Gastrocnemius medialis (tissue), 4 donors: Measurements from ENCODE around the gene HNRNPA1. TPM values are rescaled to one million over a fixed set of nuclear protein-coding genes. Genes with fewer than 3 reads are reported as not detected.
"Not testable (repeated sequence)": the region's sequence is repeated elsewhere in the genome, so short reads cannot be mapped to it uniquely, and the experiment has no call there.

ENCODE experiments used
- ATAC-seq, 2 donors: fragments of 150-250 bp; one replicate each; pipeline ENCODE4 v1.9.1; 2016
- DNase-seq, 2 donors: peaks; one replicate each; pipeline ENCODE4 v3.0.0-alpha.2; 2019
- H3K27ac ChIP-seq, 4 donors: fragments of 200-600 bp; sonication (generic); 1 replicate in 1 of 4; 2 replicates in 3 of 4; pipeline ENCODE4 v1.5.1; 2016 to 2018; ENCODE audit warnings: mild to moderate bottlenecking in 2 of 4, moderate library complexity in 1 of 4
- H3K27me3 ChIP-seq, 3 donors: fragments of 200-600 bp; sonication (generic) in 2 of 3; 1 replicate in 1 of 3; 2 replicates in 2 of 3; pipeline versions ENCODE4 v1.5.1 to v1.6.0; 2016 to 2019; ENCODE audit warnings: mild to moderate bottlenecking in 1 of 3, moderate library complexity in 1 of 3
- H3K36me3 ChIP-seq, 2 donors: fragments of 200-600 bp; sonication (generic) in 1 of 2; one replicate each; pipeline ENCODE4 v1.5.1; 2017 to 2018
- H3K4me1 ChIP-seq, 2 donors: fragments of 200-600 bp; sonication (generic) in 1 of 2; one replicate each; pipeline ENCODE4 v1.5.1; 2016 to 2017; ENCODE audit warnings: mild to moderate bottlenecking in 2 of 2
- H3K4me3 ChIP-seq, 4 donors: fragments of 200-600 bp; sonication (generic) in 3 of 4; 1 replicate in 1 of 4; 2 replicates in 3 of 4; pipeline ENCODE4 v1.5.1; 2016 to 2019; ENCODE audit warnings: mild to moderate bottlenecking in 2 of 4
- H3K9me3 ChIP-seq, 3 donors: fragments of 200-600 bp; sonication (generic) in 2 of 3; 1 replicate in 1 of 3; 2 replicates in 2 of 3; pipeline ENCODE4 v1.5.1; 2016 to 2019
- CTCF ChIP-seq, 5 experiments: fragments of 450-650 bp in 3 of 5; fragments of 200-600 bp in 2 of 5; sonication (generic) in 2 of 5; IDR thresholded peaks in 4 of 5; conservative IDR thresholded peaks in 1 of 5; 1 replicate in 4 of 5; 2 replicates in 1 of 5; pipeline ENCODE4 v1.5.1; 2016 to 2019; ENCODE audit warnings: antibody characterized with exemption in 5 of 5, mild to moderate bottlenecking in 3 of 5, moderate library complexity in 3 of 5
- POLR2A ChIP-seq, 2 donors: fragments of 450-650 bp; IDR thresholded peaks; one replicate each; pipeline ENCODE4 v1.6.1; 2017; ENCODE audit warnings: antibody characterized with exemption in 2 of 2, mild to moderate bottlenecking in 2 of 2, moderate library complexity in 2 of 2
- in situ Hi-C, 4 donors: fragments of 200-750 bp; cut with MboI; loops; one replicate each; pipeline versions ENCODE4 v1.15.0 to v1.8.0; 2017; ENCODE audit warnings: low sequenced_read_pairs in 4 of 4
- intact Hi-C: fragments of 100-400 bp; cut with DNase I; formaldehyde crosslinking; loops from one replicate; pipeline ENCODE4 v1.15.1; 2023; ENCODE audit warnings: low total_unique reads
- total RNA-seq, 4 donors: library from RNA; depleted of rRNA; stranded (reverse); fragments of >200 nt; gene quantifications; one replicate each; pipeline versions ENCODE4 v1.1.0 to v1.2.3, GENCODE V29; 2016

The HNRNPA1 gene
- total RNA-seq, result 100 to 1,000 TPM; 146 to 412 (median 186) TPM

- peak; percentile 86 to 89 for ATAC-seq
- DNase-seq, result peak; percentile 99
- Histone ChIP-seq H3K4me3 (peak within 1 kb of the TSS; percentile 74 to 95 (median 81)), H3K4me1 (peaks cover 58 to 60% of the 10 kb centered on the region in 2 donors), H3K9me3 (no peaks in the 10 kb centered on the region), H3K27me3 (no peaks in the 10 kb centered on the region), H3K36me3 (peaks cover 0 to 39% of the 10 kb centered on the region in 2 donors), H3K27ac (peak within 1 kb of the TSS; percentile 93 to 98 (median 96))
- in situ Hi-C loops (no loop called here), intact Hi-C loops (loop anchor here (2.0 to 10.0 kb wide), 6 partner anchors 44 to 1424 kb away; partner anchors contain the start of genes CALCOCO1, COPZ1, HOXC10 and ITGA7)
- TF ChIP-seq CTCF (IDR thresholded peaks at IDR 0.05 in 4 of 5, conservative IDR thresholded peaks at IDR 0.05 in 1 of 5) (no peak), POLR2A (IDR thresholded peaks at IDR 0.05) (peak; percentile 99)
These were observed at the start of gene HNRNPA1 for GRCh38 chr12:54280468-54281260. HNRNPA1 (plus strand) TSS chr12:54280726; CDS start chr12:54280808, 82 bp downstream.

- H3K4me3 ChIP-seq, H3K9me3 ChIP-seq, H3K36me3 ChIP-seq, ATAC-seq, in situ Hi-C loops, DNase-seq, intact Hi-C loops, H3K27me3 ChIP-seq: not testable (repeated sequence)
- peak overlapping the region in 1 of 4 donors; percentile 73 for H3K27ac ChIP-seq
- peaks cover 11 to 22% of the 10 kb centered on the region in 2 donors for H3K4me1 ChIP-seq
These were observed 49.3 kb upstream of the HNRNPA1 start for GRCh38 chr12:54231269-54231668.

GRCh38 chr12:54232790-54233189 lies 47.7 kb upstream of the HNRNPA1 start:
- Histone ChIP-seq H3K9me3 (no peaks in the 10 kb centered on the region), H3K4me3 (no peak overlapping the region), H3K27me3 (no peaks in the 10 kb centered on the region), H3K4me1 (peaks cover 11 to 22% of the 10 kb centered on the region in 2 donors), H3K27ac (no peak overlapping the region), H3K36me3 (no peaks in the 10 kb centered on the region)
- ATAC-seq, result no peak
- TF ChIP-seq CTCF (IDR thresholded peaks at IDR 0.05 in 4 of 5, conservative IDR thresholded peaks at IDR 0.05 in 1 of 5) (no peak), POLR2A (IDR thresholded peaks at IDR 0.05) (no peak)
- intact Hi-C loops, result no loop called here
- in situ Hi-C loops, result no loop called here
- DNase-seq, result no peak

DNA sequence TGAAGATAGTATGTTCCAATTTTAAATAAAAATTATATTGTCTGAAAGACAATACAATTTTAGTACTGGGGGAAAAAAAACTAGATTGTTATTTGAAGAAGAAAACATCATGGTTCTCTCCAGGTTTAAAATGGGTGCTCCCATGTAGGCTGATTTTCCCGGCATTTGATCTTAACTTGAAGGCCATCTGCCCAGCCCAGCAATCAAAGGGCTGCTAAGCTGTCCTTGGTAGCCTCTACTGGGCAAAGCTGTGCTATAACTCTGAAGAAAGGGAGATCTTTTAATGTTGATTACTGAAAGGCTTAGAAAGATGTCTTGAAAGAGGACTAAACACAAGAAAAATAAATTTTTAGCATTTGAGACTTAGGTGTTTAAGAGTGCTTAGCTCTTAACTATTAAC lies 42.0 kb upstream of the HNRNPA1 start:
- intact Hi-C loops, result no loop called here
- Histone ChIP-seq H3K9me3 (no peaks in the 10 kb centered on the region), H3K4me3 (no peak overlapping the region), H3K36me3 (peaks cover 0 to 19% of the 10 kb centered on the region in 2 donors), H3K27me3 (no peaks in the 10 kb centered on the region), H3K27ac (no peak overlapping the region), H3K4me1 (peaks cover 0 to 8% of the 10 kb centered on the region in 2 donors)
- TF ChIP-seq POLR2A (IDR thresholded peaks at IDR 0.05) (no peak), CTCF (IDR thresholded peaks at IDR 0.05 in 4 of 5, conservative IDR thresholded peaks at IDR 0.05 in 1 of 5) (no peak)
- no peak for DNase-seq
- in situ Hi-C loops, result no loop called here
- ATAC-seq, result no peak

DNA sequence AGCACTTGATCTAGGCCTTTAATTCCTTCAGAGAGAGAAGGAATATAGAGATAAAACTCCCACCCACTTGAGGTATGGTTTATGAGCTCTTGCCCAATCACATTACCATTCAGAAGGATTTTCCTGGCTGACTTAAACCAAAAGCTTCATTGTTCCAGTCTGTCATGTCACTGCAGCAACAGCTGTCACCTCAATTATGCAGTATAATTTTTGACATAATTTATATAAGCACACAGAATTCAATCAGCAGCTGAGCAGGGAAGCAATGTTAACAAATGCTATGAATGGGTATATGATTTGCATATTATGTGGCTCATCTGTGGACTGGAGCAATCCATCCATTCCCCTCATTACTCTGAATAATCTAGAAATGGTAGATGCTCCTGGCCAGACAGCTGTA lies 40.9 kb upstream of the HNRNPA1 start:
- H3K27me3 ChIP-seq, result no peaks in the 10 kb centered on the region
- TF ChIP-seq POLR2A (IDR thresholded peaks at IDR 0.05) (no peak), CTCF (IDR thresholded peaks at IDR 0.05 in 4 of 5, conservative IDR thresholded peaks at IDR 0.05 in 1 of 5) (no peak)
- intact Hi-C loops (no loop called here), in situ Hi-C loops (no loop called here)
- ATAC-seq (no peak), DNase-seq (no peak)
- peaks cover 0 to 8% of the 10 kb centered on the region in 2 donors for H3K4me1 ChIP-seq
- H3K4me3 ChIP-seq, result no peak overlapping the region
- H3K9me3 ChIP-seq, result no peaks in the 10 kb centered on the region
- peaks cover 0 to 30% of the 10 kb centered on the region in 2 donors for H3K36me3 ChIP-seq
- H3K27ac ChIP-seq, result no peak overlapping the region
